ENCODE data around the gene LSAMP.

Gene LSAMP

DNA sequence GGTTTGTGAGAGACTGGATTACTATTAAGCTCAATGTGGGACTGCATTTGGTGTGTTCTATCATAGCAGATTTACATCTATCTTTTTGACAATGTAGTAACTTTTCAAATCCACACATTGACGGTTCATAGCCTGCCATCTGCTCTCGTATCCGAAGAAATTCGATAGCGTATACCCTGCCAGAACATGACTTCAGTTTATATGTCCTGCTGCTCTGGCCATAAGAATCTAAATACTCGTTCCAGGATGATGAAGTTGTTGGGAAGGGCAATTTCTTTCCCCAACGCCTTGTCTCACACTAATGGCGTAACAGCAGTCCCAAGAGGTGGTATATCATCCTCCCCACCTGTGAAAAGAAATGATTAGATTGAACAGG, 180.0 kb downstream of the LSAMP start:
- H3K27ac ChIP-seq (ENCODE audit: low read depth, low read length): no peak overlapping the region
- peaks cover 37% of the 10 kb centered on the region for H3K4me1 ChIP-seq (ENCODE audit: control insufficient read depth, insufficient read depth, low read length)

DNA sequence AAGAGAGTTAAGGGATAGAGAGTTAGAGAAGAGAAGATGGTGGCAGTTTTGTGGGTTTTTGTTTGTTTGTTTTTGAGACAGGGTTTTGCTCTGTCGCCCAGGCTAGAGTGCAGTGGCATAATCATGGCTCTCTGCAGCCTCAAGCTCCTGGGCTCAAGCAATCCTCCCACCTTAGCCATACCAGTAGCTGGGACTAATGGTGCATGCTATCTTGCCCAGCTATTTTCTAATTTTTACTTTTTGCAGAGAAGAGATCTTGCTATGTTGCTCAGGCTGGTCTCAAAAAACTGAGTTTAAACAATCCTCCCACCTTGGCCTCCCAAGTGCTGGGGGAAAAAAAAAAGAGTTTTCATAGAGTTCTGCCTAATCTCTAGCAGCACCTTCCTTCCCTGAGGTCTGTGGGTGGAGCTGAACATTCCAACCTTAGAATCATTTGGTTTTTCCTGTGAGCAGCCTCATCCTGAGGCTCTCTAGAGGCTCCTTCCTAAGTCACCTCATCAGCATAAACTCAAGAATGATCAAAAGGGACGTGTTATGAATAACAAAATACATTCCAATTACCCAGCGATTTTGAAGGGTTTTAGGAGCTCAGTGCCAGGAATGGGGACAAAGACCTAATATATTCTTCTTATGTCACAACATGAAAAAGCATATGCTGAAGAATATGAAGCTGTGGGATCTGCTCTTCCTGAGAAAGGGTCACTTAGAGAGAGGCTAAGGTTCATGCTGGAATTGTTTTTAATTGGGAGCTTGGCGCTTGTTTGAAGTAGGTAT, 180.6 kb downstream of the LSAMP start:
- Histone ChIP-seq H3K27ac (ENCODE audit: low read depth, low read length) (no peak overlapping the region), H3K4me1 (ENCODE audit: control insufficient read depth, insufficient read depth, low read length) (peaks cover 40% of the 10 kb centered on the region), H3K9ac (ENCODE audit: low read length) (no peak overlapping the region), H3K36me3 (ENCODE audit: control insufficient read depth, insufficient read depth, low read length) (no peaks in the 10 kb centered on the region), H3K9me3 (ENCODE audit: control insufficient read depth, insufficient read depth, low read depth, low read length) (no peaks in the 10 kb centered on the region), H3K4me3 (ENCODE audit: low read depth, low read length) (no peak overlapping the region), H3K27me3 (ENCODE audit: control insufficient read depth, insufficient read depth, low read length) (peaks cover 24% of the 10 kb centered on the region; the same call in 1 of the 2 replicates)

More for the DNA sequence above, 180.0 kb downstream of the LSAMP start:
- Histone ChIP-seq H3K27me3 (ENCODE audit: control insufficient read depth, insufficient read depth, low read length) (peaks cover 24% of the 10 kb centered on the region; the same call in 1 of the 2 replicates), H3K9ac (ENCODE audit: low read length) (no peak overlapping the region), H3K36me3 (ENCODE audit: control insufficient read depth, insufficient read depth, low read length) (no peaks in the 10 kb centered on the region), H3K9me3 (ENCODE audit: control insufficient read depth, insufficient read depth, low read depth, low read length) (no peaks in the 10 kb centered on the region), H3K4me3 (ENCODE audit: low read depth, low read length) (no peak overlapping the region)

DNA sequence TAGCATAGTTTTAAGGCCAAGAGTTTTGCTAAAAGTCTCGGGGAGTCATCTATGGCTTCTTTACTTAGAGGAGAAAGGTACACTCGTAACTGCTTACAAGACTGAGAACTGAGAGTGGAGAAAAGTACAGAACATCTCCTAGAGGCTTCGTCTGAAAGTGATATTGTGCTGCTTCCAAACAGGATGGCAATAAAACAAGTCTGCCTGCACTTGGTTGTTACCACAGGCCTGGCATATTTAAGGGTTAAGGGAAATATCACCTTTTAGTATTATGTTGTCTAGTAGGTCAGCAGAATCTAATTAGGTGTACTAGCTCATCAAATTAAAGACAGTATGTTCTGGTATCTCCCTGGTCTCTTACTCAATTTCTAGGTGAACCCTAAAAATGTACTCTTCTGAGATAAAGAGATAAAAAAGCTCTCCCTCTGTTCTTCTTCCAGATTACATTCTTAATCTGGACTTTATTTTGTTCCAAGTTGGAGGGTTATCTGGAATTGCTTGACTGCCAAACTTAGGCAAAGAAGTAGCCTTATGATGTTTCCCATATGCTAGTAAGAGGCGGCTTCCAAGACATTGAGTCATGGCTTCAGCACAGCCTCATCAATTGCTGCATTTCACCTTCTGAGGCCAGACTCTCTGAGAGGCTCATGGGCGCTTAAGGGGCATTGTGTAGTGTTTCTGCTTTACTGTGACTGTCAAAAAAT, 181.3 kb downstream of the LSAMP start:
- Histone ChIP-seq H3K9me3 (ENCODE audit: control insufficient read depth, insufficient read depth, low read depth, low read length) (no peaks in the 10 kb centered on the region), H3K27me3 (ENCODE audit: control insufficient read depth, insufficient read depth, low read length) (peaks cover 30% of the 10 kb centered on the region; the same call in 1 of the 2 replicates), H3K36me3 (ENCODE audit: control insufficient read depth, insufficient read depth, low read length) (no peaks in the 10 kb centered on the region), H3K9ac (ENCODE audit: low read length) (no peak overlapping the region), H3K4me1 (ENCODE audit: control insufficient read depth, insufficient read depth, low read length) (peaks cover 47% of the 10 kb centered on the region), H3K4me3 (ENCODE audit: low read depth, low read length) (no peak overlapping the region), H3K27ac (ENCODE audit: low read depth, low read length) (no peak overlapping the region)

DNA sequence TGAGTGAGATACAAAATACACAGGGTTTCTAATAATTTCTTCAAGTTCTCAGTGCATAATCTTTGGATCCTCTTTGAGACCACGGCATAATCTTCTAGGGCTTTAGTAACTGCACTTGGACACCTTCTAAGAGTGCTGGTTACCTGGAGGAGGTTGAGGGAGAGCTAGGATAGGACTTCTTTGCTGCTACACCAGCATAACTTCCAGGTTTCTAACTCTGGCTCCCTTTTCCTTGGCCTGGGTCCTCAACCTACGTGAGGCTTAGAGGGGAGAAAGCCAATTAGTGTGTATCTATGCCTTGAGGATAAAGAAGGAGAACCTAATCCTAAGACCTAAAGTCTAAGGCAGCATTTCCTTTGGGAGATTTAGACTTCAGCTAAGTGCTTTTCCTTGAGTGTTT, 184.8 kb downstream of the LSAMP start:
- Histone ChIP-seq H3K36me3 (ENCODE audit: control insufficient read depth, insufficient read depth, low read length) (no peaks in the 10 kb centered on the region), H3K4me1 (ENCODE audit: control insufficient read depth, insufficient read depth, low read length) (peaks cover 64% of the 10 kb centered on the region), H3K9ac (ENCODE audit: low read length) (no peak overlapping the region), H3K4me3 (ENCODE audit: low read depth, low read length) (no peak overlapping the region), H3K27me3 (ENCODE audit: control insufficient read depth, insufficient read depth, low read length) (peaks cover 36% of the 10 kb centered on the region; the same call in 1 of the 2 replicates), H3K27ac (ENCODE audit: low read depth, low read length) (no peak overlapping the region), H3K9me3 (ENCODE audit: control insufficient read depth, insufficient read depth, low read depth, low read length) (no peaks in the 10 kb centered on the region)

DNA sequence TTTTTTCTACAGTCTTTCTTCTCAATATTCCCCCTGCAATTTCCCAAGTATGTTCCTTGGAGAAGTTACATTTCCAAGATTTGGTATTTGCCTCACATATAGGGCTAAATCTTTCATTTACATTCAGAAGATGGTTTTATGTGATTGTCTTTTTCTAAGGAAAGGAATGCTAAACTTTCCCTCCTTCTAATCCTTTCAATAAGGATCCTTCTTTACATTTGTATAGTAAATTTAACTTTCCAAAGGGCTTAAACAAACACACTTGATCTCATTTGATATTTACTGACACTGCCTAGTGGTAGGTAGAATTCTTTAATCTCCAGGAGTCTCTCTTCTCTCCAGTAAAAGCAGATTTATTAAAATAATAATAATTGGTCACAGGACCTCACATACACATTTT, 185.3 kb downstream of the LSAMP start:
- no peaks in the 10 kb centered on the region for H3K36me3 ChIP-seq (ENCODE audit: control insufficient read depth, insufficient read depth, low read length)
- peaks cover 58% of the 10 kb centered on the region for H3K4me1 ChIP-seq (ENCODE audit: control insufficient read depth, insufficient read depth, low read length)
- peak overlapping the region; percentile 27; the same call in 1 of the 2 replicates for H3K4me3 ChIP-seq (ENCODE audit: low read depth, low read length)

DNA sequence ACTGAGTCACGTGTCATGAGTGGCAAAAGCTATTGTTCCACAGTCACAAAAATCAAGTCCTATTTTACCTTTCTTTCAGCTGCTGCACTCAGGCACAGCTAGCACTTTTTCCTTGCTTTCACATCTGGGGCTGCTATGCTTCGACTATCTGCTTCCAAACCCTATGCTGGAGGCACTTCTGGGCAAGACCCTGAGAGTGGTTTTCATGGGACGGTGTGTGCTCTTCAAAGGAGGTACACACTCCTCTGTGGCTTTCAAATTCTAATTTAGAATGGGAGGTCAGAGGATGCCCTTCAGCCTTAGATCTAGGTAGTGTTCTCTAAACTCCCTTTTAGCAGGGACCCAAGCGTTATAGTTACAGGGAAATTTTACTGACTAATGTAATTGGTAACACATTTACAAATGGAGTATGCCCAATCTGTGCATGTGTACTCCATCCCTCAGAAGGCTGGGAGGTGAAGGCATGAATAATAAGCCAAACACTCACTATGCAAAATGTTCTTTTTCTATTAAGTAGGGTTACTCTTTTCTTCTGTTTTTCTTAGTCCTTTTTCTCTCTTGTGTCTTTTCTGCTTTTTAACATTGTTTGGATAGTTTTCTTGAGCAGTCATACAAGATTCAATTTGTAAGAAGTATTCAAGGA, 188.3 kb downstream of the LSAMP start:
- Histone ChIP-seq H3K27me3 (ENCODE audit: control insufficient read depth, insufficient read depth, low read length) (peaks cover 25% of the 10 kb centered on the region; the same call in 1 of the 2 replicates), H3K27ac (ENCODE audit: low read depth, low read length) (no peak overlapping the region), H3K9me3 (ENCODE audit: control insufficient read depth, insufficient read depth, low read depth, low read length) (no peaks in the 10 kb centered on the region), H3K36me3 (ENCODE audit: control insufficient read depth, insufficient read depth, low read length) (no peaks in the 10 kb centered on the region), H3K9ac (ENCODE audit: low read length) (no peak overlapping the region), H3K4me3 (ENCODE audit: low read depth, low read length) (no peak overlapping the region), H3K4me1 (ENCODE audit: control insufficient read depth, insufficient read depth, low read length) (peaks cover 45% of the 10 kb centered on the region)

More for the DNA sequence above, 185.3 kb downstream of the LSAMP start:
- Histone ChIP-seq H3K9me3 (ENCODE audit: control insufficient read depth, insufficient read depth, low read depth, low read length) (no peaks in the 10 kb centered on the region), H3K27me3 (ENCODE audit: control insufficient read depth, insufficient read depth, low read length) (peaks cover 36% of the 10 kb centered on the region; the same call in 1 of the 2 replicates), H3K27ac (ENCODE audit: low read depth, low read length) (no peak overlapping the region), H3K9ac (ENCODE audit: low read length) (no peak overlapping the region)

DNA sequence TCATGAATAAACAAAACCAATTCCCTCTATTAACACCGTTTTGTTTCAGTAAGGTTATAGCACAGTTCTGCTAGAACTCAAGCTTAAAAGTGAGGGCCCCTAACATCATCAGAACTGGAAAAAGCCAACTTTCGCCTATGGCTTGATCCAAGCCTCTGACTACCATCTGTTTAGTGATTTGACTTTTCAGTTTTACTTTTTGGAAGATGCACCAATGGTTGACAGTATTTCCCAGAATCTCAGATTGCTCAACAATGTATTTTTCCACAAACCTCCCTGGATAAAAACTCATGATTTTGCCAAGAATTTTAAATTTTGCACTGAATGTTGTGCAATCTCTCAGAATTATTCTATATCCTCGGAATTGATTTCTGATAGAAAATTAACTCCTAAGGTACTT, 190.7 kb downstream of the LSAMP start:
- no peak overlapping the region for H3K4me3 ChIP-seq (ENCODE audit: low read depth, low read length)
- peaks cover 30% of the 10 kb centered on the region for H3K4me1 ChIP-seq (ENCODE audit: control insufficient read depth, insufficient read depth, low read length)
- H3K27ac ChIP-seq (ENCODE audit: low read depth, low read length): no peak overlapping the region
- no peaks in the 10 kb centered on the region for H3K36me3 ChIP-seq (ENCODE audit: control insufficient read depth, insufficient read depth, low read length)
- H3K9me3 ChIP-seq (ENCODE audit: control insufficient read depth, insufficient read depth, low read depth, low read length): no peaks in the 10 kb centered on the region
- no peak overlapping the region for H3K9ac ChIP-seq (ENCODE audit: low read length)
- H3K27me3 ChIP-seq (ENCODE audit: control insufficient read depth, insufficient read depth, low read length): peaks cover 11% of the 10 kb centered on the region; the same call in 1 of the 2 replicates

DNA sequence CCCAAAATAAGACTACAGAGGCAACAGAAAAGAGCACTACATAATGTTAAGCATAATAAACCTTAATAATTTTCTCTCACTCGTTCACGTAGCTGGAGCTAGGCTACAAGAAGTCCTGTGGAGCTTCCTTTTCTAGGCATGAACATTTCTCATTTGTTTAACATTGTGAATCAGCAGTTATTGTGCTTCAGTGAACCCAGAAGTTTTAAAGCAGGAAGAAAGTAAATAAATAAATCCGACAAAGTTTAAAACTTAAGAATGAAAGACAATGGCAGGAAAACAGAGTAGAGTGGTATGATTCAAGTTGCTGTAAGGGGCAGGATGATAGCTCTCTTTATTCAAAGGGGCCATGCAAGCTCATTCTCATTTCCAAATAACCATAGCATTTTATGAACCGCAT, 191.8 kb downstream of the LSAMP start:
- peaks cover 20% of the 10 kb centered on the region for H3K4me1 ChIP-seq (ENCODE audit: control insufficient read depth, insufficient read depth, low read length)
- no peaks in the 10 kb centered on the region for H3K9me3 ChIP-seq (ENCODE audit: control insufficient read depth, insufficient read depth, low read depth, low read length)
- no peak overlapping the region for H3K27ac ChIP-seq (ENCODE audit: low read depth, low read length)
- H3K27me3 ChIP-seq (ENCODE audit: control insufficient read depth, insufficient read depth, low read length): peaks cover 1% of the 10 kb centered on the region; the same call in 1 of the 2 replicates
- no peaks in the 10 kb centered on the region for H3K36me3 ChIP-seq (ENCODE audit: control insufficient read depth, insufficient read depth, low read length)
- H3K9ac ChIP-seq (ENCODE audit: low read length): no peak overlapping the region
- H3K4me3 ChIP-seq (ENCODE audit: low read depth, low read length): no peak overlapping the region

DNA sequence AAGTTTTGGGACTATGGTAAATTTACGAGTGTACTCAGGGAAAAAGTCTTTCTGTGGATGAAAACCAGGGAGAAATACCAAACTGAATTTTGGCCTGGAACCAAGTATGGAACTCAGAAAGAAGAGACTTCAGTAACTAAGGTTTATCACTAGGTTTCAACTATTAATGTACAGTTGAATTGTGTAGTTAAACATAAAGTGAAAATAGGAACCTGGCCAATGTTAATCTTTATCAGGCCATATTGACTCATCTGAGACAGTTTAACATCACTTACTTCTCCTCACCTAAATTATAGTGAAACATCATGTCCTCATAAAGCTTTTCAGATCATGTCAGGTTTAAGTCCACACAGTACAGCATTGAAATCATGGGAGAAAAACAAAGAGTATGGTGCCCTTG, 197.7 kb downstream of the LSAMP start:
- Histone ChIP-seq H3K4me1 (ENCODE audit: control insufficient read depth, insufficient read depth, low read length) (peaks cover 8% of the 10 kb centered on the region), H3K27ac (ENCODE audit: low read depth, low read length) (no peak overlapping the region)

DNA sequence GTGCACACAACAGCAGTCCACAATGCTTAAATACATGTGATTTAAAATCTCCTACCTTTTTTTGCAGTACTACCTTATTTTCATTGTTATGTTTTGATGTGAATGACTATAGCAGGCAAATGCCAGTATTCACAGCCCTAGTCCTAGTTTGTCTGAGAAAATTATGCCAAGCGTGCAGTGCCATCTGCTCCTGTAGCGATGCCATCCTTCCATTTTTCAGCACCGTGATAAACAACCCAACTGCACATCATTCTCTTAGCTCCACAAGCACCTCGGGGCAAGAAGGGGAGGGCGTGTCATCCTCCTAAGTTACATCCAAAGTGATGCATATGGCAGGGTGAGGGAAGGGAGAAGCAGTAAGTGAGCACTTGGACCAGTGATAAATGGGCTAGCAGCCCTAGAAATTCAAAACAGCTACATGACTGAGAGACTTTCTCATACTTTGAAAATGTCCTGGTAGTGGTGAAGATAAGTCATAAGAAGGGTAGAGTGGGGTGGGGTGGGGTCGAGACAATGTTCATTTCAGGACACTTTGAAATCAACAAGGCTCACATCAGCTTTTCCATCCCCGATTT, 198.8 kb downstream of the LSAMP start:
- Histone ChIP-seq H3K27ac (ENCODE audit: low read depth, low read length) (no peak overlapping the region), H3K4me1 (ENCODE audit: control insufficient read depth, insufficient read depth, low read length) (peaks cover 8% of the 10 kb centered on the region), H3K4me3 (ENCODE audit: low read depth, low read length) (no peak overlapping the region)

More for the DNA sequence above, 197.7 kb downstream of the LSAMP start:
- Histone ChIP-seq H3K4me3 (ENCODE audit: low read depth, low read length) (no peak overlapping the region), H3K9ac (ENCODE audit: low read length) (no peak overlapping the region), H3K36me3 (ENCODE audit: control insufficient read depth, insufficient read depth, low read length) (no peaks in the 10 kb centered on the region), H3K27me3 (ENCODE audit: control insufficient read depth, insufficient read depth, low read length) (no peaks in the 10 kb centered on the region), H3K9me3 (ENCODE audit: control insufficient read depth, insufficient read depth, low read depth, low read length) (no peaks in the 10 kb centered on the region)

More for the DNA sequence above, 198.8 kb downstream of the LSAMP start:
- Histone ChIP-seq H3K9me3 (ENCODE audit: control insufficient read depth, insufficient read depth, low read depth, low read length) (no peaks in the 10 kb centered on the region), H3K36me3 (ENCODE audit: control insufficient read depth, insufficient read depth, low read length) (no peaks in the 10 kb centered on the region), H3K9ac (ENCODE audit: low read length) (no peak overlapping the region), H3K27me3 (ENCODE audit: control insufficient read depth, insufficient read depth, low read length) (no peaks in the 10 kb centered on the region)

Data from HUES6 (cell line).